Measurements from ENCODE around the gene OSTC. TPM values are rescaled to one million over a fixed set of nuclear protein-coding genes. Genes with fewer than 3 reads are reported as not detected.

The OSTC gene
- total RNA-seq, 1 donor from 2014 or later: 137 TPM

GRCh38 chr4:108696160-108696559 is 45.8 kb downstream of the OSTC start:
- Histone ChIP-seq H3K36me3 (ENCODE audit: control insufficient read depth, insufficient read depth, low read length) (no peaks in the 10 kb centered on the region), H3K27me3 (ENCODE audit: control insufficient read depth, insufficient read depth, low read length) (no peaks in the 10 kb centered on the region), H3K4me3 (ENCODE audit: low read depth, low read length) (no peak overlapping the region)
- TF ChIP-seq CTCF (IDR thresholded peaks at IDR 0.05; ENCODE audit: insufficient read depth, low read length, poor library complexity, severe bottlenecking): no peak
- DNase-seq (ENCODE audit: low read depth): no peak

GRCh38 chr4:108700081-108700757 is 49.8 kb downstream of the OSTC start:
- no peak for TF ChIP-seq CTCF (IDR thresholded peaks at IDR 0.05; ENCODE audit: insufficient read depth, low read length, poor library complexity, severe bottlenecking)
- Histone ChIP-seq H3K4me3 (ENCODE audit: low read depth, low read length) (no peak overlapping the region), H3K36me3 (ENCODE audit: control insufficient read depth, insufficient read depth, low read length) (no peaks in the 10 kb centered on the region), H3K27me3 (ENCODE audit: control insufficient read depth, insufficient read depth, low read length) (no peaks in the 10 kb centered on the region)
- no peak for DNase-seq (ENCODE audit: low read depth)

GRCh38 chr4:108702960-108703359 is 52.6 kb downstream of the OSTC start:
- no peak for TF ChIP-seq CTCF (IDR thresholded peaks at IDR 0.05; ENCODE audit: insufficient read depth, low read length, poor library complexity, severe bottlenecking)

GRCh38 chr4:108703370-108703769 is 53.0 kb downstream of the OSTC start:
- H3K27me3 ChIP-seq (ENCODE audit: control insufficient read depth, insufficient read depth, low read length): no peaks in the 10 kb centered on the region
- H3K4me3 ChIP-seq (ENCODE audit: low read depth, low read length): no peak overlapping the region
- TF ChIP-seq CTCF (IDR thresholded peaks at IDR 0.05; ENCODE audit: insufficient read depth, low read length, poor library complexity, severe bottlenecking): no peak
- no peaks in the 10 kb centered on the region for H3K36me3 ChIP-seq (ENCODE audit: control insufficient read depth, insufficient read depth, low read length)
- DNase-seq (ENCODE audit: low read depth): no peak

More at GRCh38 chr4:108702960-108703359, 52.6 kb downstream of the OSTC start:
- peak; percentile 28 for DNase-seq (ENCODE audit: low read depth)
- no peak overlapping the region for H3K4me3 ChIP-seq (ENCODE audit: low read depth, low read length)
- H3K27me3 ChIP-seq (ENCODE audit: control insufficient read depth, insufficient read depth, low read length): no peaks in the 10 kb centered on the region
- H3K36me3 ChIP-seq (ENCODE audit: control insufficient read depth, insufficient read depth, low read length): no peaks in the 10 kb centered on the region

- Histone ChIP-seq H3K27me3 (ENCODE audit: control insufficient read depth, insufficient read depth, low read length) (no peaks in the 10 kb centered on the region), H3K4me3 (ENCODE audit: low read depth, low read length) (no peak overlapping the region), H3K36me3 (ENCODE audit: control insufficient read depth, insufficient read depth, low read length) (no peaks in the 10 kb centered on the region)
- no peak for TF ChIP-seq CTCF (IDR thresholded peaks at IDR 0.05; ENCODE audit: insufficient read depth, low read length, poor library complexity, severe bottlenecking)
- DNase-seq (ENCODE audit: low read depth): no peak
Observed at GRCh38 chr4:108703966-108704365, 53.6 kb downstream of the OSTC start.

- no peak for DNase-seq (ENCODE audit: low read depth)
- TF ChIP-seq CTCF (IDR thresholded peaks at IDR 0.05; ENCODE audit: insufficient read depth, low read length, poor library complexity, severe bottlenecking): no peak
- no peaks in the 10 kb centered on the region for H3K27me3 ChIP-seq (ENCODE audit: control insufficient read depth, insufficient read depth, low read length)
Observed at GRCh38 chr4:108706289-108706688, 55.9 kb downstream of the OSTC start.

More at GRCh38 chr4:108706289-108706688, 55.9 kb downstream of the OSTC start:
- H3K4me3 ChIP-seq (ENCODE audit: low read depth, low read length): no peak overlapping the region
- H3K36me3 ChIP-seq (ENCODE audit: control insufficient read depth, insufficient read depth, low read length): no peaks in the 10 kb centered on the region
